ENCODE results near the gene PPDPF.
"Not testable (repeated sequence)": the region's sequence is repeated elsewhere in the genome, so short reads cannot be mapped to it uniquely, and the experiment has no call there.

PPDPF gene

GRCh38 chr20:63499338-63499969, 21.1 kb upstream of the PPDPF start:
- DNase-seq (ENCODE audit: low read depth in 2 of 2, low spot score in 1 of 2) = no peak

GRCh38 chr20:63500151-63500901, 20.2 kb upstream of the PPDPF start:
- no peak for DNase-seq (ENCODE audit: low read depth in 2 of 2, low spot score in 1 of 2)

GRCh38 chr20:63500902-63501817, 19.4 kb upstream of the PPDPF start:
- no peak for DNase-seq (ENCODE audit: low read depth in 2 of 2, low spot score in 1 of 2)

DNA sequence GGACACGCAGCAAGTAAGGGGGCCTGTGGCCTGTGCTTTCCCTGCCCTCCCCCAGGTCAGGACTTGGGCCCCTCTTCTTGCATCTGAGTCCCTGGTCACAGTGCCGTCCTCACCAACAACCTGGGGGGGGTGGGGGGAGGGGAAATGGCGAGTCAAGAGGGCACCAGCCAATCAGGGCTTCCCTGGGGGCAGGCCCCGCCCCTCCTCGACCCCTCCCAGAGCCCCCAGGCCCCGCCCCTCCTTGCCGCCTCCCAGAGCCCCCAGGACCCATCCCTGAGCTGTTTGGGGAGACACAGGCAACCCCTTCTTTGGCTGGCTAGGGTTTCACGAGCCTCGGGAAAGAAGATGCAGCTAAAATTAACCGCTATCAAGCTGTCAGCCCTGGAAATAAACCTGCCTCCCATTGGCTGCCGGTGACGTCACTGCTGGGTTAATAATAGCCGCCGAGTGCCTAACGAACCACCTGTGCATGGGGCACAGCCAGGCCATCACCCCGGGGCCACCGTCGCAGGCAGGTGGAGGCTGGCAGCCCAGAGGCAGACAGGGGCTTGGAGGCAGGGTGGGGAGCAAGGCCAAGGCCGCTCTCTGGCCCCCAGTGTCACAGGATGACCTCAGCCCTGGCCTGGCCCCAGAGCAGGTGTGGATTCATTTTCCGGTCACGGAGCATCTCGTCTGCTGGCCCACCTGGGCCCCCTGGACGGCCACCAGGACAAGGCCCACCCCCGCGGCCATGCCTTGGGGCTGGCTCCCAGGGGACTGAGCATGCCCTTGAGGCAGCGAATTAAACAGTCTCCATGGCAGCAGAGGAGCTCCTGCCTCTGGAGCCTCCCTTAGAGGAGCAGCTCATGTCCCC, 18.5 kb upstream of the PPDPF start:
- no peak for DNase-seq (ENCODE audit: low read depth in 2 of 2, low spot score in 1 of 2)

DNA sequence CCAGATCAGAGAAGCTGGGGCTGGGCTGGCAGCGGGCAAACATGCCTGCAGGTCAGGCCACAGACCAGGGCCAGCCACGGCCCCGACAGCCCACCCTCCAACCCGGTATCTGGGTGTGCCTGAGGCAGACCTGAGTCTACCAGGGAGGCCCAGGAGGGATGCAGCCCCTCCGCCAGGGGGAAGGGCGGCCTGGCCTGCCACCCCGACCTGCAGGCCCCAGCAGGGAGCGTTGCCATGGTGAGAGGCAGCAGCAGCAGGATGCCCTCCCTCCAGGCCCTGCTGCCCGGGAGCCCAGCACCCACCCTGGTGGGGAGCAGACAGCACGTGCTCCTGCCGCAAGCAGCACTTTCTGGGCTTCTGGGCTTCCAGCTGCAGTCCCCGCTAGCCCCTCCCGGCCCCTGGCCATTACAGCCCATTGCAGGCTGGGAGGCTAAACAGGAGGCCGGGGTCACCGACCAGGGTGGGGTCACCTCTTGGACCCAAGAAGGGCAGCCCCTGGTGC, 17.8 kb upstream of the PPDPF start:
- no peak for DNase-seq (ENCODE audit: low read depth in 2 of 2, low spot score in 1 of 2)

GRCh38 chr20:63503524-63503923, 17.0 kb upstream of the PPDPF start:
- no peak for DNase-seq (ENCODE audit: low read depth in 2 of 2, low spot score in 1 of 2)

DNA sequence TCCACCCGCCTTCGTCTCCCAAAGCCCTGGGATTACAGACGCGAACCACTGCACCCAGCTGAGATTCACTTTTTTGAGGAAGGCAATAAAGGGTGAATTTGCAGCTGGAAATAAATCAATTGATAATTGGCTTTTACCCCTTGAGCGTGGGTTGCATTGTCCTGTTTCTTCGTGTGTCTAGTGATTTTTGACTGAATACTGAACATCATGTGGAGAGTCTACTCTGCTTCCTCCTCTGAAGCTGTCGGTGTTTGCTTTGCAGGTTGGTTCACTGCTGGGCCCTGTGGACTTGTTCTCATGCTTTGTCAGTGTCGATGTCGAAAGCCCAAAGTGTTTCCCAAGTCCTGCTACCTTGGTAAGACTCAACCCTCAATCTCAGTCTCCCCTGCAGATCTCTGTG, 15.9 kb upstream of the PPDPF start:
- no peak for DNase-seq (ENCODE audit: low read depth in 2 of 2, low spot score in 1 of 2)

- DNase-seq (ENCODE audit: low read depth in 2 of 2, low spot score in 1 of 2) = no peak
Measured at GRCh38 chr20:63505281-63505680, 15.3 kb upstream of the PPDPF start.

DNA sequence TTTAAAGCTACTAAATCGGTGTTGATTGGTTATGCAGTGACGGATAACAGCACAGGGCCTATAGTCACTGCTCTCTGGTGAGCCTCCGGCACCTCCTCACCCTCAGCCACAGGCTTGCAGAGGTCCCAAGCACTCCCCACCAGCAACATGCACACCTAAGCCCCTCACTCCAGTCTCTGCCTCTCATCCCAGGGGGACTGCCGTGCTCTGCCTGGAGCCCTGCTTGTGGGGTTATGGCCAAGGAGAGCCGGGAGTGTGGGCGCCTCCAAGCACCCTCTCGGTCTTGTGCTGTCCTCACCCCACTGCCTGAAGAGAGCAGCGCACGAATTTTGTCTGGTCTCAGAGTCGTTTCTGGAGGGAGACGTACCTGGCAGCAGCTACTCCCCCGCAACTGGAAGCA, 14.8 kb upstream of the PPDPF start:
- DNase-seq (ENCODE audit: low read depth in 2 of 2, low spot score in 1 of 2) = no peak

DNA sequence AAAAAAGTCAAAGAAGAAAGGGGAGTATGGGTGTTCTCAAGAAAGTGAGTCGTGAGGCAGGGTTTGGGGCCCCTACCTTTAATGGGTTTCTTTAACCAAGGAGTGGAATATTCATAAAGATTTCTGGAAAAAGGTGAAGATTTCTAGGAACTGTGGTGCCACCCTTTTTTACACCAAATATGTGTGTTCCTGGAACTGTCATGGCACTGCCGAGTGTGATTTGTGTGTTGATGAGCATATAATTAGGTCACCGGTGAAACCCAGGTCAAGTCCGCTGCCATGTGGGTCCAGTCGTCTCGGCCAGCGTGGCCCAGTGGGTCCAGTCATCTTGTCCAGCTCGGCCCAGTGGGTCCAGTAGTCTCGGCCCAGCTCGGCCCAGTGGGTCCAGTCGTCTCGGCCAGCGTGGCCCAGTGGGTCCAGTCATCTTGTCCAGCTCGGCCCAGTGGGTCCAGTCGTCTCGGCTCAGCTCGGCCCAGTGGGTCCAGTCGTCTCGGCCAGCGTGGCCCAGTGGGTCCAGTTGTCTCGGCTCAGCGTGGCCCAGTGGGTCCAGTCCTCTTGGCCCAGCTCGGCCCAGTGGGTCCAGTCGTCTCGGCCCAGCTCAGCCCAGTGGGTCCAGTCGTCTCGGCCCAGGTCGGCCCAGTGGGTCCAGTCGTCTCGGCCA, 13.4 kb upstream of the PPDPF start:
- no peak for DNase-seq (ENCODE audit: low read depth in 2 of 2, low spot score in 1 of 2)

GRCh38 chr20:63508072-63508768, 12.3 kb upstream of the PPDPF start:
- DNase-seq (ENCODE audit: low read depth in 2 of 2, low spot score in 1 of 2) = no peak

- no peak for DNase-seq (ENCODE audit: low read depth in 2 of 2, low spot score in 1 of 2)
Measured at GRCh38 chr20:63509088-63509564, 11.4 kb upstream of the PPDPF start.

DNA sequence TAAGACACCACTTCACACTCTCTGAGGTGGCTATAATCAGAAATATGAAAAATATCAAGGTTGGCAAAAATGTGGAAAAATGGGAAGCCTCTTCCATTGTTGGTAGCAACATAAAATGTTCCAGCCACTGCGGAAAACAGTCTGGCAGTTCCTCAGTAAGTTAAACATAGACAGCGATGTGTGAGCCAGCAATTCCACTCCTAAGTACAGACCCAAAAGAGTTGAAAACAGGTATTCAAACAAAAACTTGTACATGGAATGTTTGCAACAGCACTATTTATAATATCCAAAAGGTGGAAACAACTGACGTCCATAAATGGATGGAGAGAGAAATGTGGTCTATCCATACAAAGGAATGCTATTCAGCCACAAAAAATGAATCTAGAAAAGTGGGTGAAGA, 7.4 kb upstream of the PPDPF start:
- DNase-seq (ENCODE audit: low read depth in 2 of 2, low spot score in 1 of 2) = no peak

GRCh38 chr20:63514520-63514919, 6.0 kb upstream of the PPDPF start:
- not testable (repeated sequence) for DNase-seq (ENCODE audit: low read depth in 2 of 2, low spot score in 1 of 2)

- no peak for DNase-seq (ENCODE audit: low read depth in 2 of 2, low spot score in 1 of 2)
Measured at GRCh38 chr20:63517376-63518309, 2.9 kb upstream of the PPDPF start.

DNA sequence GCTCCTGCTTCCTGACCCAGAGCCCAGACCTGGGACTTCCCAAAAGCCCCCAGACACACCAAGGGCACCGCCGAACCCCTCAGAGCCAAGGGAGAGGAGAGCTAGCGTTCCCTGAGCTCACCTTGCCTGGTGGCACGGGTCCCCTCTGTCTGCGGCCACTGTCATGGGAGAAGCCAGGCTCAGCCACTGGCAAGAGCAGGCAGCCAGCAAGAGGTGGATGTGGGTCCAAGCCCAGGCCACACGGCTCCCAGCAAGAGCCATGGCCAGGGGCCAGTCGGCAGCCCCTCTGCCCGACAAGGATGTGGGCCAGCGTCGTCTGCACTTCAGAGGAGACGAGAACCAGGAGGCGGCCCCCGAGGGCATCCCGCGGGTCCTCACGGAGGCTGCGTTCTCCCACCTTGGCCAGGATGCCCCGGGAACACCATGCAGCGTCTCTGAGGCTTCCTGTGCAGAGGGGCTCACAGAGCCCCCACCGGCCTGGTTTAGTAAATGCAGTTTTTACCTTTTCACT, 2.2 kb upstream of the PPDPF start:
- DNase-seq (ENCODE audit: low read depth in 2 of 2, low spot score in 1 of 2) = no peak

- DNase-seq (ENCODE audit: low read depth in 2 of 2, low spot score in 1 of 2) = no peak
Measured at GRCh38 chr20:63518946-63519667, 1.5 kb upstream of the PPDPF start.

All from stimulated activated CD8-positive, alpha-beta memory T cell treated with anti-CD3 and anti-CD28 coated beads, Interleukin-4, amount 100 ng/mL, for 4 hours (primary cell).